NCI-H146 (cell line): Measurements from ENCODE around the gene BARHL2.

Experiments
- DNase-seq: peaks from one replicate; lab custom pipeline; 2025; lab: John Stamatoyannopoulos, UW

The BARHL2 gene

GRCh38 chr1:90710579-90711536 is 6.2 kb downstream of the BARHL2 start:
- DNase-seq: peak; percentile 30

GRCh38 chr1:90709535-90709934 is 7.6 kb downstream of the BARHL2 start:
- DNase-seq: no peak

DNA sequence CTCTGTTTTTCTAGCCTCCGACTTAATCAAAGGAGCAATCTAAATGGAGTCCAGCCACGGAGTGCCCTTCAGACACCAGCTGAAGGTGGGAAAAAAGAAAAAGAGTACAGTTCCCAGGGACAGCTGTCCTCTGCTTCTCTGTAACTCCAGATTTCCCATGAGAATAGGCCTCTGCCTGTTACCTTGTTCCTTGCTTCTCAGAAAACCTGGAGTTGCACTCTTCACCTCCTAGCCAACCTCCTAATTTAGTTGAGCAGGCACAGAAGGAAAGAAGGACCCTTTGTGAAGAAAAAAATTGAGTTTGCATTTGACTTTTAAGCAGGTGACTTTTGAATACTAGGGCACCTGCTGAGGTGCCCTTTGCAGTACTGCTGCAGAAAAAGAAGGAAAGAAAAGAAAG is 8.3 kb downstream of the BARHL2 start:
- no peak for DNase-seq

DNA sequence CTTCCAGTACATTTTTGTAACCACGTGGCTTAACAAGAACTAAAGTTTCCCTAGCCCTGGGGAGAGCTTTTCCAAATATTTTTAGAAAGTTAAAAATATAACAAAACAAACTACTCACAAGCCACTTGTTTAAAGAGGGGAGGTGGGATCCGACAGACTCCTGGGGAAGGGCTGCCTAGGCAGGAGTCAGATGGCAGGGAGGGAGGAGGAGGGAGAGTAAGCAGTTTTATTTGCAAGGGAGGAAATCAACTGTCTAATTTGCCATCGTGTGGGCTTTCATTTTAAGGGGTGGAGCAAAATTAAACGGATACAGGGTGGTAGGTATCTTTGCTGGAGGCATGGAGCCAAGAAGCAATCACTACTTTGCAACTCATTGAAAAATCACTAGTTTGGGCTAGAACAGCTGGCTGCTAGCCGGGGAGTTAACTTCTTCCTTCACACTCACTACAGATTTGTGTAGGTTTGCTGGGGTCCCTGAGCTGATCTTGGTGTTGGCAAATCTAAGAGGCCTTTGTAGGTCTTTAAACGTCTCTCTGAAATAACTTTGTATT is 8.8 kb downstream of the BARHL2 start:
- DNase-seq: no peak

- peak; percentile 46 for DNase-seq
These were observed 9.8 kb downstream of the BARHL2 start for GRCh38 chr1:90707363-90707710.

DNA sequence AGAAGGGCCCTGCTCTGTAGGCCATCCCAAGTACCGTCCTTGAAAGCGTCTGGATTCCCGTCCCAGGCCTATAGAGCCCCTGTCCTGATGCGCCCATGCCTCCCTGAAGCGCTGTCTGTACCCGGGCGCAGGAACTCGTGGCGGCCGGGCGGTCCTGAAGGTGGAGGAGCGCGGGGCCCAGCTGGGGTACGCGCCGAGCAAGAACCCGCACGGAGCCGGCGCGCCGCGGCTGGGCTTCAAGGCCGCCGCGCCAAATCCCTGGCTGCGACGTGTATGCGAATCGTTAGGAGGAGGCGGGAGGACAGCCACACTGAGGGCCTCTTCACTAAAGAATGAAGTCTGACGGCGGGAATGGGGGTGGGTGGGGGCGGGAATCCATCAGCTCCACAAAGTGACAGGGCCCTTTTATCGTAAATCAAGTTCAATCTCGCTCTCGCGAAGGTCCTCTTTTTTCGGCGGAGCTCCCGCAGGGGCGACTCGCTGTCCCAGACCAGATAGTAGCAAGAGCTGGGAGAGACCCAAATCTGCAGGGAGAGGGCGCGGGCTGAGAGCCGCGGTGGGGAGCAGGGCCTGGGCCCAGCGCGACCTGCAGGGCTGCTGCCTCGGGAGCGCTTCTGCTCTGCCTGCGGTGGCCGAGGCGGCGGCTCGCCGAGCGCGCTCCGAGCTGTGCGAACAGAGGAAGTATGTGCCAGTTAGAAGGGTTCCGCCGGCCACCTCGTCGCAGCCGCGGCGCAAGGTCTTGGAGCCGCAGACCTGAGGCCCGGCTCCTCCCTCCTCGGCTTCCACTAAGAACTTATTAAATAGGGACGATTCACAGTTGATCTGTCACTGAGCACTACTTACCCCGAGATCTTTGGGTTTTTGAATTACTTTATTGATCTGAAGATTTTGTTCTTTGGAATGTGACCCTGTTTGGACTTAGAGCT is 10.4 kb downstream of the BARHL2 start:
- peak; percentile 73 for DNase-seq

DNA sequence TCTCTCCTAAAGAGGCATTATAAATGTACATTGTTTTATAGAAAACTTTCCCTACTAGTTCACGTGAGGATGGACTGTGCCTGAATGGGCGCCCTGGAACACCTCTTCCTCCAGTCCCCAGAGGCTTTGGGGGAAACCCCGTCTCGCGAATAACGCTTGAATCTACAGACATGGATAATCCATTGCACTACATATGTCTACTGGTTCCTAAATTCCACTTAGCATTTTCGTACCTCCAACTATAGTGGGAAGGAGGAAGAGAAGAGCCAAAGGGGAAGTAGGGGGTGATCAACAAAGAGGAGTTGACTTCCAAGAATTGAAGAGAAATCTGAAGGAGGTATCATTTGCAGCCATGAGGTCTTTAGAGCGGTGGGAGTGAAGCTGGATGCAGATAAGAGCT is 11.1 kb downstream of the BARHL2 start:
- no peak for DNase-seq

- no peak for DNase-seq
These were observed 12.3 kb downstream of the BARHL2 start for GRCh38 chr1:90704817-90705216.

DNA sequence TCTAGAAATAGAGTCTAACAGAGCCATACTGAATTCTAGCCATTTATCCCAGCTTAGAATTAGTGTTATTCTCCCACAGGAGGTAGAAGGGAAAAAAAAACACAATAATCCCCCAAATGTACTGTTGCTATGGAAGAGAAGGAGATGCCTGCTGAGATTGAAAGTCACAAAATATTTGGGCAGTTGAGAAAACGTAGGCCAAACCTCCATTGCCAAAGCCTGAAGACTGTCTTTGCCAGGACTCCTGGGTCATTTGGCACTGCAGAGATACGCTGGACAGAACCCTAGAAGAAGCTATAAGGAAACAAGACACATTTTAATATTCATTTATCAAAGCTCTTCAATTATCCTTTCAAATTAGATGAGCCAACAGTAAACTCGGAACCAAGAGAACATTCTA is 22.3 kb downstream of the BARHL2 start:
- no peak for DNase-seq

DNA sequence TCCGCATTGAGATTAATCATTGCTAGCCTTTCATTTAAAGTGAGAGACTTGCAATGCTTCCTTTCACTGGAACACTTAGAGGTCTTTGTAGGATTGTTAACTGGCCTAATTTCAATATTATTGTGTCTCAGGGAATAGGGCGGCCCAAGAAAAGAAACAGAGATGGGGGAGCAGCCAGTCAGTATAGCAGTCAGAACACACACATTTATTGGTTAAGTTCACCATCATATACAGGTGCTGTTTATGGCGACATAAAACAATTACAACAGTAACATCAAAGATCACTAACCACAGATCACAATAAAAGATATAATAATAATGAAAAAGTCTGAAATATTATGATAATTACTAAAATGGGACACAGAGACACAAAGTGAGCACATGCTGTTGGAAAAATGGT is 29.4 kb downstream of the BARHL2 start:
- no peak for DNase-seq

DNA sequence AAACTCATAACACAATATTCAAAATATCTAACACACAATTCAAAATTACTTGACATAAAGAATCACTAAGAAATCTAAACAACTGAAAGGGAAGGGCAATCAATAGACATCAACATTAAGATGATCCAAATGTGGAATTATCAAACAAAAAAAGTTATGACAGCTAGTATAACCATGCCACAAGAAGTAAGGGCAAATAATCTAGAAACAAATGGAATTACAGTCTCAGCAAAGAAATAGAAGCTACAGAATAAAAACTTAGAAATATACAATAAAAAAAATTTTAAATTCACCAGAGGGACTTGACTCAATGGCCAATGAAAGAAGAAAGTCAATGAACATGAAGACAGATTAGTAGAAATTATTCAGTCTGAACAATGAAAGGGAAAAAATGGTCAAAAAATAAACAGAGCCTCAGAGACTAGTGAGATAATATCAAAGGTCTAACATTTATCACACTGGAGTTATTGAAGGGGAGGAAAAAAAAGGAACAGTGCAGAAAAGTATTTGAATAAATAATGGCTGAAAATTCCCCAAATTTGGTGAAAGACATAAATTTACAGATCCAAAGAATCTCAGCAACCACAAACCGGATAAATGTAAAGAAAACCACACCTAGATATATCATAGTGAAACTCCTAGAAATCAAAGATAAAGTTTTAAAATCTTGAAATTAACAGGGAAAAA is 41.8 kb downstream of the BARHL2 start:
- DNase-seq: no peak

DNA sequence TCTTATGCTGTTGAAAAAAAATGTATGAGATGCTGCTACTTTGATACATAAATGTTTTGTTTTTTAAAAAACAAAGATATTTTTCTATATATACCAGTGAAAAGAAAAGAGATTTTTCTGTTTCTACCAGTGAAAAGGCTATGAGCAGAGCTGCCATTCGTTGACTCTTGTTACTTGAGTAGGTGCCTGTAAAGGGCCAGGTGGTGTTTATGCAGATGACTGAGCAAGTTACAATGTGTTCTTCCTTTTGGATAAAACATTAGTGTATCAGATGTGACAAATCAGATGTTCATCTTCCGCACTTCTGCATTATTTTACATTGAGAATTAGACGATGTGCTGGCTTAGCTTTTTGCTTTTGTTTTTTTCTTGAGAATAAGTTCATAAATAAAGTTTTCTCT is 45.4 kb downstream of the BARHL2 start:
- no peak for DNase-seq

GRCh38 chr1:90671251-90671650 is 45.9 kb downstream of the BARHL2 start:
- no peak for DNase-seq
